HepG2 (cell line): ENCODE data around the gene METTL13. TPM values are rescaled to one million over a fixed set of nuclear protein-coding genes. Genes with fewer than 3 reads are reported as not detected.

Experiments used
- RARG ChIP-seq: sonication (generic); formaldehyde crosslinking; IDR thresholded peaks from 2 replicates; pipeline ENCODE4 v1.4.0; 2020; ENCODE audit warnings: low read depth, mild to moderate bottlenecking, missing genetic modification reagents
- ZFP41 ChIP-seq: sonication (generic); formaldehyde crosslinking; IDR thresholded peaks from 2 replicates; pipeline ENCODE4 v1.4.0; 2020; ENCODE audit warnings: mild to moderate bottlenecking, missing genetic modification reagents, borderline replicate concordance
- ZNF510 ChIP-seq: sonication (generic); formaldehyde crosslinking; IDR thresholded peaks from 2 replicates; pipeline ENCODE4 v1.4.0; 2020; ENCODE audit warnings: low read depth, mild to moderate bottlenecking, missing genetic modification reagents
- ZNF678 ChIP-seq: sonication (generic); formaldehyde crosslinking; IDR thresholded peaks from 2 replicates; pipeline ENCODE4 v1.4.0; 2020; ENCODE audit warnings: mild to moderate bottlenecking, missing genetic modification reagents
- polyA plus RNA-seq, 8 experiments: library from polyadenylated mRNA; depleted of rRNA in 3 of 8; stranded (reverse) in 7 of 8; unstranded in 1 of 8; fragments of >200 nt; fragmentation: Illumina TruSeq in 4 of 8; extraction: Trizol in 4 of 8; gene quantifications; 2 replicates each; pipeline versions ENCODE4 v1.2.1 to v1.2.3, GENCODE V29; 2011 to 2016; ENCODE audit warnings: low read depth in 4 of 8, missing spikeins in 1 of 8, mixed read lengths in 1 of 8; ENCODE audit not compliant: insufficient read depth in 1 of 8
- total RNA-seq, 5 experiments: library from RNA; depleted of rRNA; stranded (reverse); fragments of >200 nt; fragmentation: Illumina TruSeq; extraction: Trizol; gene quantifications; 2 replicates each; pipeline ENCODE4 v1.2.3, GENCODE V29; 2016; ENCODE audit warnings: low read depth in 1 of 5
- TF ChIP-seq, protein P1 (sequence below): sonication (generic); formaldehyde crosslinking; IDR thresholded peaks from 2 replicates; pipeline ENCODE4 v1.9.0; 2021; ENCODE audit warnings: missing genetic modification reagents, mild to moderate bottlenecking, borderline replicate concordance
- TF ChIP-seq, protein P2 (sequence below): sonication (generic); formaldehyde crosslinking; IDR thresholded peaks from 2 replicates; pipeline ENCODE4; 2020; ENCODE audit warnings: missing genetic modification reagents, mild to moderate bottlenecking, borderline replicate concordance

Gene METTL13
- total and polyA plus RNA-seq, 2 of the 13 experiments (the other 11 are each of a cell fraction or from before 2014, with no cell fraction given), result 18.6 to 22.8 TPM

DNA sequence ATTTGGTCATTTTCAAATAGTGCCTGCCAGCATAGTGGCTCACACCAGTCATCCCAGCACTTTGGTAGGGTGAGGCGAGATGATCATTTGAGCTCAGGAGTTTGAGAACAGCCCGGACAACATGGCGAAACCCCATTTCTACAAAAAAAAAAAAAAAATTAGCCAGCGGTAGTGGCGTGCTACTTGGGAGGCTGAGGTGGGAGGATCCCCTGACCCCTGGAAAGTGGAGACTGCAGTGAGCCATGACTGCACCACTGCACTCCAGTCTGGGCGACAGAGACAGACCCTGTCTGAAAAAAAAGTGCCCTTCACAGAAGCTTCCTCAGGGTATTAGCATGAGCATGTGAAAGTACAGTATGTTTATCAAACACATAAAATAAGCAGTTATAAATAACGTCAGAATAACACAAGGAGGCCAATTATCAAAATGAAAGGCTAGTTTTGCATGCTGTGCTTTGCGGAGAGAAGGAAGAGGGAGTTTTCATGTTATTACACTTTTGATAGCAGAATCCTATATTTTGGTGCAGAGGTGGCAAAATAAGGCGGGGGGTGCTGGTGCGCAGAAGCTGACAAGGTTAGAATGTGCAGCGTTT, 781 bp upstream of the METTL13 start (continued):
- TF ChIP-seq RARG (CRISPR knock-in tag) (0 out of 2 replicates have a peak, but pooled peaks have one; percentile 68), ZNF510 (CRISPR knock-in tag) (0 out of 2 replicates have a peak, but pooled peaks have one; percentile 8), ZNF678 (CRISPR knock-in tag) (no peak), ZFP41 (no peak)
- TF ChIP-seq, protein P1, sequence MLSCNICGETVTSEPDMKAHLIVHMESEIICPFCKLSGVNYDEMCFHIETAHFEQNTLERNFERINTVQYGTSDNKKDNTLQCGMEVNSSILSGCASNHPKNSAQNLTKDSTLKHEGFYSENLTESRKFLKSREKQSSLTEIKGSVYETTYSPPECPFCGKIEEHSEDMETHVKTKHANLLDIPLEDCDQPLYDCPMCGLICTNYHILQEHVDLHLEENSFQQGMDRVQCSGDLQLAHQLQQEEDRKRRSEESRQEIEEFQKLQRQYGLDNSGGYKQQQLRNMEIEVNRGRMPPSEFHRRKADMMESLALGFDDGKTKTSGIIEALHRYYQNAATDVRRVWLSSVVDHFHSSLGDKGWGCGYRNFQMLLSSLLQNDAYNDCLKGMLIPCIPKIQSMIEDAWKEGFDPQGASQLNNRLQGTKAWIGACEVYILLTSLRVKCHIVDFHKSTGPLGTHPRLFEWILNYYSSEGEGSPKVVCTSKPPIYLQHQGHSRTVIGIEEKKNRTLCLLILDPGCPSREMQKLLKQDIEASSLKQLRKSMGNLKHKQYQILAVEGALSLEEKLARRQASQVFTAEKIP (CRISPR knock-in tag), result no peak
- TF ChIP-seq, protein P2, sequence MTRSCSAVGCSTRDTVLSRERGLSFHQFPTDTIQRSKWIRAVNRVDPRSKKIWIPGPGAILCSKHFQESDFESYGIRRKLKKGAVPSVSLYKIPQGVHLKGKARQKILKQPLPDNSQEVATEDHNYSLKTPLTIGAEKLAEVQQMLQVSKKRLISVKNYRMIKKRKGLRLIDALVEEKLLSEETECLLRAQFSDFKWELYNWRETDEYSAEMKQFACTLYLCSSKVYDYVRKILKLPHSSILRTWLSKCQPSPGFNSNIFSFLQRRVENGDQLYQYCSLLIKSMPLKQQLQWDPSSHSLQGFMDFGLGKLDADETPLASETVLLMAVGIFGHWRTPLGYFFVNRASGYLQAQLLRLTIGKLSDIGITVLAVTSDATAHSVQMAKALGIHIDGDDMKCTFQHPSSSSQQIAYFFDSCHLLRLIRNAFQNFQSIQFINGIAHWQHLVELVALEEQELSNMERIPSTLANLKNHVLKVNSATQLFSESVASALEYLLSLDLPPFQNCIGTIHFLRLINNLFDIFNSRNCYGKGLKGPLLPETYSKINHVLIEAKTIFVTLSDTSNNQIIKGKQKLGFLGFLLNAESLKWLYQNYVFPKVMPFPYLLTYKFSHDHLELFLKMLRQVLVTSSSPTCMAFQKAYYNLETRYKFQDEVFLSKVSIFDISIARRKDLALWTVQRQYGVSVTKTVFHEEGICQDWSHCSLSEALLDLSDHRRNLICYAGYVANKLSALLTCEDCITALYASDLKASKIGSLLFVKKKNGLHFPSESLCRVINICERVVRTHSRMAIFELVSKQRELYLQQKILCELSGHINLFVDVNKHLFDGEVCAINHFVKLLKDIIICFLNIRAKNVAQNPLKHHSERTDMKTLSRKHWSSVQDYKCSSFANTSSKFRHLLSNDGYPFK (CRISPR knock-in tag), result no peak
